ENCODE data around the gene IGFALS. TPM values are rescaled to one million over a fixed set of nuclear protein-coding genes. Genes with fewer than 3 reads are reported as not detected.

IGFALS gene
- total RNA-seq: not detected
- not detected for polyA plus RNA-seq (2013, experiment 1 of 2)
- polyA plus RNA-seq (2013, experiment 2 of 2): not detected
- long read RNA-seq, experiment 1: 0 reads
- long read RNA-seq, experiment 2, partial matches to known transcripts: 1 of 1 reads
- long read RNA-seq, experiment 2, other reads (novel, unspliced or antisense): 0 of 1 reads
- long read RNA-seq, experiment 3: 0 reads
- long read RNA-seq, experiment 4: 0 reads

DNA sequence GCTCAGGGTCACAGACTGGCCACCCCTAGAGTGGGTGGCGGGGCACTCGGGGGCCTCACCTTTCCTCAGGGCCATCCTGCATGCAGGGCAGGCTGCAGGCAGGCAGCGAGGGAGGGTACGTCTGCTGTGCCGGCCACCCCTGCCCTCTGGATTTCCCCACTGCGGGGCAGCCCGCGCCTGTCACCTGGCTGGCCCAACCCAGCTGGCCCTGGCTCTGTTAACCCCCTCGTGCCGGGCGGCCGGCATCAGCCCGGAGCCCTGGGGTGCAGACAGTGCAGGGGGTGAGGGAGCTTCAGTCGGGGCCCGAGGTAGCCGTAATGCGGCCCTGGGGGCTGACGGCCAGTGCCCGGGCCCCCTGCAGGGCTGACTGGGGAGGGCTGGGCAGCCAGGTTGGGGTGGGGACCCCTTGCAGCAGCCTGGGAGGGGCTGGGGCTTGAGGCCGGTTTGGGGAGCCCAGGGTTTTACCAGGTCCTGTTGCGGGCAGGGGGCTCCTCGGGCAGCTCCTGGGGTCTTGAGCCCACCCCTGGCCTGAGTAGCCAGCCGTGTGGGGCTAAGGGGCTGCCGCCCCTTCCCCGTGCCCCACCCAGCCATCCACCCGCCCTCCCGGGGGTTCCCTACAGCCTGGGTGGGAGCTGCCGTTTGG, at the start of gene IGFALS:
Gene IGFALS, minus strand, starts transcription at position 128 of the 643 bp plus-strand sequence. Its CDS starts 53 bp downstream, at position 75.
- no peak within 1 kb of the TSS for H3K27ac ChIP-seq (ENCODE audit: low read depth, low read length)
- H3K4me3 ChIP-seq (ENCODE audit: low read length): no peak within 1 kb of the TSS
- H3K9ac ChIP-seq (ENCODE audit: extremely low read depth, low read length, poor library complexity, severe bottlenecking): no peak within 1 kb of the TSS
- TF ChIP-seq CTCF (conservative IDR thresholded peaks at IDR 0.05): no peak
- peaks cover 12% of the 10 kb centered on the region for H3K9me3 ChIP-seq (ENCODE audit: control insufficient read depth, low read length)
- peaks cover 27% of the 10 kb centered on the region for H3K9me3 Mint-ChIP-seq
- H3K36me3 Mint-ChIP-seq (ENCODE audit: low read depth): peaks cover 15% of the 10 kb centered on the region
- no peak within 1 kb of the TSS for H3K4me3 Mint-ChIP-seq
- H3K36me3 ChIP-seq (ENCODE audit: control insufficient read depth, insufficient read depth, low read length): no peaks in the 10 kb centered on the region
- DNase-seq: no peak
- no peaks in the 10 kb centered on the region for H3K27me3 Mint-ChIP-seq (ENCODE audit: insufficient read depth)
- no peaks in the 10 kb centered on the region for H3K27me3 ChIP-seq (ENCODE audit: control insufficient read depth, insufficient read depth, low read length, poor library complexity, severe bottlenecking)
- H3K4me1 Mint-ChIP-seq: no peaks in the 10 kb centered on the region
- no peaks in the 10 kb centered on the region for H3K4me1 ChIP-seq (ENCODE audit: control insufficient read depth, insufficient read depth, low read length)
- no peak within 1 kb of the TSS for H3K27ac Mint-ChIP-seq
- 90 to 93% methylated on average over 6 to 28 of the region's 28 CpGs for WGBS, 2 experiments (ENCODE audit: insufficient coverage in 1 of 2, insufficient read length in 1 of 2)

- Mint-ChIP-seq H3K4me1 (no peaks in the 10 kb centered on the region), H3K27ac (no peak overlapping the region), H3K27me3 (ENCODE audit: insufficient read depth) (peaks cover 9% of the 10 kb centered on the region), H3K4me3 (no peak overlapping the region), H3K9me3 (no peaks in the 10 kb centered on the region), H3K36me3 (ENCODE audit: low read depth) (no peaks in the 10 kb centered on the region)
- Histone ChIP-seq H3K4me1 (ENCODE audit: control insufficient read depth, insufficient read depth, low read length) (no peaks in the 10 kb centered on the region), H3K4me3 (ENCODE audit: low read length) (no peak overlapping the region), H3K27me3 (ENCODE audit: control insufficient read depth, insufficient read depth, low read length, poor library complexity, severe bottlenecking) (no peaks in the 10 kb centered on the region), H3K9me3 (ENCODE audit: control insufficient read depth, low read length) (no peaks in the 10 kb centered on the region), H3K27ac (ENCODE audit: low read depth, low read length) (no peak overlapping the region), H3K9ac (ENCODE audit: extremely low read depth, low read length, poor library complexity, severe bottlenecking) (no peak overlapping the region), H3K36me3 (ENCODE audit: control insufficient read depth, insufficient read depth, low read length) (no peaks in the 10 kb centered on the region)
- DNase-seq: no peak
- TF ChIP-seq CTCF (conservative IDR thresholded peaks at IDR 0.05): no peak
- 73 to 77% methylated on average over 7 to 9 of the region's 9 CpGs for WGBS, 2 experiments (ENCODE audit: insufficient coverage in 1 of 2, insufficient read length in 1 of 2)
These were observed 46.0 kb upstream of the IGFALS start for GRCh38 chr16:1839554-1839953.

DNA sequence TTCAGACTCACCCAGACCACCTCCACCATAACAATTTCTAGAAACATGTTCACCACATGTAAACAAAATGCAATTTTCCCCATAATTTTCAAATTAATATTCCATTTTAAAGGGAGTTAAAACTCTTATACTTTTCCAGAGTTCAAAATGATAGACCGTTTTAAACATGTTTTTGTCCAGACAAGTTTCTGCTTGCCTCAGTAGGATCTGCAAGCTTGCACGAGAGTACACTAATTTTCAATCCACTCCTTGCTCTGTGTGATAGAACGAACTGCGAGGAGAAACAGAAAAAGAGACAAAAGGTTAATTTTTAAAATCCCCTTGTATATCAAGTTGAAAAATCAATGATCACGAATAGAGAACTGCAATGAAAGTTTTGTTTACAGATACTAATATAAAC, 40.6 kb upstream of the IGFALS start:
- Mint-ChIP-seq H3K4me1 (peaks cover 2% of the 10 kb centered on the region), H3K27me3 (ENCODE audit: insufficient read depth) (peaks cover 7% of the 10 kb centered on the region), H3K27ac (no peak overlapping the region), H3K4me3 (no peak overlapping the region), H3K9me3 (no peaks in the 10 kb centered on the region), H3K36me3 (ENCODE audit: low read depth) (peaks cover 6% of the 10 kb centered on the region)
- no peak overlapping the region for H3K9ac ChIP-seq (ENCODE audit: extremely low read depth, low read length, poor library complexity, severe bottlenecking)
- DNase-seq: no peak
- TF ChIP-seq CTCF (conservative IDR thresholded peaks at IDR 0.05): no peak
- no peaks in the 10 kb centered on the region for H3K4me1 ChIP-seq (ENCODE audit: control insufficient read depth, insufficient read depth, low read length)
- no peak overlapping the region for H3K4me3 ChIP-seq (ENCODE audit: low read length)
- WGBS, 2 experiments (ENCODE audit: insufficient coverage in 1 of 2, insufficient read length in 1 of 2): 87 to 94% methylated on average over 4 to 5 of the region's 5 CpGs
- no peak overlapping the region for H3K27ac ChIP-seq (ENCODE audit: low read depth, low read length)
- H3K36me3 ChIP-seq (ENCODE audit: control insufficient read depth, insufficient read depth, low read length): peaks cover 5% of the 10 kb centered on the region
- no peaks in the 10 kb centered on the region for H3K9me3 ChIP-seq (ENCODE audit: control insufficient read depth, low read length)
- no peaks in the 10 kb centered on the region for H3K27me3 ChIP-seq (ENCODE audit: control insufficient read depth, insufficient read depth, low read length, poor library complexity, severe bottlenecking)

All from endodermal cell (in vitro differentiated cells).